Measurements from ENCODE around the gene BLOC1S5.

Gene BLOC1S5

GRCh38 chr6:8108031-8108660 is 44.0 kb upstream of the BLOC1S5 start:
- peak; percentile 31 for DNase-seq
- H3K36me3 ChIP-seq, result no peaks in the 10 kb centered on the region
- no peaks in the 10 kb centered on the region for H3K9me3 ChIP-seq
- no peaks in the 10 kb centered on the region for H3K4me1 ChIP-seq
- no peak for TF ChIP-seq CTCF (IDR thresholded peaks at IDR 0.05; ENCODE audit: low read depth, low read length)
- H3K27me3 ChIP-seq, result peaks cover 3% of the 10 kb centered on the region
- H3K4me3 ChIP-seq (ENCODE audit: low read depth, low read length), result no peak overlapping the region

- peaks cover under 1% of the 10 kb centered on the region; the same call in 1 of the 2 replicates for H3K36me3 ChIP-seq
- no peaks in the 10 kb centered on the region for H3K4me1 ChIP-seq
- DNase-seq, result no peak
- H3K4me3 ChIP-seq (ENCODE audit: low read depth, low read length), result no peak overlapping the region
- H3K27me3 ChIP-seq, result no peaks in the 10 kb centered on the region; the same call in 1 of the 2 replicates
- H3K9me3 ChIP-seq, result no peaks in the 10 kb centered on the region
- no peak for TF ChIP-seq CTCF (IDR thresholded peaks at IDR 0.05; ENCODE audit: low read depth, low read length)
Measured at GRCh38 chr6:8105791-8106190, 41.6 kb upstream of the BLOC1S5 start.

GRCh38 chr6:8103726-8104125 is 39.5 kb upstream of the BLOC1S5 start:
- H3K9me3 ChIP-seq, result no peaks in the 10 kb centered on the region
- no peaks in the 10 kb centered on the region for H3K4me1 ChIP-seq
- no peak for TF ChIP-seq CTCF (IDR thresholded peaks at IDR 0.05; ENCODE audit: low read depth, low read length)
- H3K27me3 ChIP-seq, result no peaks in the 10 kb centered on the region; the same call in 1 of the 2 replicates
- no peak for DNase-seq
- peaks cover 13% of the 10 kb centered on the region for H3K36me3 ChIP-seq
- H3K4me3 ChIP-seq (ENCODE audit: low read depth, low read length), result no peak overlapping the region

- Histone ChIP-seq H3K4me3 (ENCODE audit: low read depth, low read length) (peak within 1 kb of the TSS; percentile 99), H3K9me3 (no peaks in the 10 kb centered on the region)
- TF ChIP-seq CTCF (IDR thresholded peaks at IDR 0.05; ENCODE audit: low read depth, low read length), result no peak
Measured at GRCh38 chr6:8102122-8102958, 38.2 kb upstream of the BLOC1S5 start, which contains the start of gene EEF1E1. TSS of gene EEF1E1 (minus strand) at chr6:8102548. CDS start at chr6:8102521, 27 bp downstream.

GRCh38 chr6:8100159-8100854 is 36.1 kb upstream of the BLOC1S5 start:
- no peaks in the 10 kb centered on the region for H3K4me1 ChIP-seq
- no peak overlapping the region for H3K4me3 ChIP-seq (ENCODE audit: low read depth, low read length)
- no peak for DNase-seq
- H3K27me3 ChIP-seq, result no peaks in the 10 kb centered on the region; the same call in 1 of the 2 replicates
- H3K36me3 ChIP-seq, result peaks cover 38% of the 10 kb centered on the region
- H3K9me3 ChIP-seq, result no peaks in the 10 kb centered on the region
- no peak for TF ChIP-seq CTCF (IDR thresholded peaks at IDR 0.05; ENCODE audit: low read depth, low read length)

More at GRCh38 chr6:8102122-8102958, 38.2 kb upstream of the BLOC1S5 start, which contains the start of gene EEF1E1:
- Histone ChIP-seq H3K27me3 (no peaks in the 10 kb centered on the region; the same call in 1 of the 2 replicates), H3K4me1 (no peaks in the 10 kb centered on the region), H3K36me3 (peaks cover 18% of the 10 kb centered on the region)
- DNase-seq, result peak; percentile 96
